Trophoblast cell (in vitro differentiated cells and primary cell): ENCODE measurements around the gene ALG11.
A peak's percentile ranks its signal among the peaks of the same experiment; 100 is the strongest.

ENCODE experiments used
- DNase-seq, 2 donors: peaks; one replicate each; pipeline ENCODE4 v3.0.0-alpha.2; 2016
- H2AFZ ChIP-seq: 2 replicates; pipeline ENCODE4 v1.6.1; 2013; ENCODE audit warnings: low read length, moderate library complexity, mild to moderate bottlenecking; ENCODE audit not compliant: insufficient read depth, poor library complexity
- H2AK5ac ChIP-seq: 2 replicates; pipeline ENCODE4 v1.6.1; 2013; ENCODE audit warnings: mild to moderate bottlenecking, low read length
- H2BK120ac ChIP-seq: 2 replicates; pipeline ENCODE4 v1.6.1; 2013; ENCODE audit warnings: low read length, mild to moderate bottlenecking, moderate library complexity; ENCODE audit not compliant: insufficient read depth, poor library complexity
- H2BK12ac ChIP-seq: 2 replicates; pipeline ENCODE4 v1.6.1; 2013; ENCODE audit warnings: mild to moderate bottlenecking, low read length, moderate library complexity
- H2BK5ac ChIP-seq: 2 replicates; pipeline ENCODE4 v1.6.1; 2013; ENCODE audit warnings: low read length, low read depth, moderate library complexity, mild to moderate bottlenecking; ENCODE audit not compliant: poor library complexity
- H3K14ac ChIP-seq: 2 replicates; pipeline ENCODE4 v1.6.1; 2013; ENCODE audit warnings: mild to moderate bottlenecking, low read length
- H3K18ac ChIP-seq: 2 replicates; pipeline ENCODE4 v1.6.1; 2013; ENCODE audit warnings: mild to moderate bottlenecking, low read length
- H3K23ac ChIP-seq: 2 replicates; pipeline ENCODE4 v1.6.1; 2013; ENCODE audit warnings: low read length
- H3K27ac ChIP-seq: 2 replicates; pipeline ENCODE4 v1.5.1; 2013; ENCODE audit warnings: low read depth, mild to moderate bottlenecking, inconsistent platforms, low read length, moderate library complexity
- H3K27me3 ChIP-seq: 2 replicates; pipeline ENCODE4 v1.6.1; 2013; ENCODE audit warnings: inconsistent platforms, mild to moderate bottlenecking, low read length, moderate library complexity; ENCODE audit not compliant: insufficient read depth
- H3K36me3 ChIP-seq, 2 experiments: 1 replicate in 1 of 2; 2 replicates in 1 of 2; pipeline ENCODE4 v1.6.1; 2013; ENCODE audit warnings: low read length in 2 of 2, mild to moderate bottlenecking in 2 of 2, moderate library complexity in 1 of 2; ENCODE audit not compliant: insufficient read depth in 2 of 2, control insufficient read depth in 1 of 2
- H3K4ac ChIP-seq: 2 replicates; pipeline ENCODE4 v1.6.1; 2013; ENCODE audit warnings: low read depth, mild to moderate bottlenecking, low read length, moderate library complexity
- H3K4me1 ChIP-seq, 2 experiments: 1 replicate in 1 of 2; 2 replicates in 1 of 2; pipeline ENCODE4 v1.6.1; 2013; ENCODE audit warnings: low read length in 2 of 2, mild to moderate bottlenecking in 2 of 2, moderate library complexity in 1 of 2; ENCODE audit not compliant: insufficient read depth in 2 of 2, control insufficient read depth in 1 of 2
- H3K4me2 ChIP-seq: 2 replicates; pipeline ENCODE4 v1.6.1; 2013; ENCODE audit warnings: inconsistent platforms, mild to moderate bottlenecking, low read length, moderate library complexity
- H3K4me3 ChIP-seq: 2 replicates; pipeline ENCODE4 v1.5.1; 2013; ENCODE audit warnings: mild to moderate bottlenecking, low read depth, low read length, inconsistent platforms
- H3K79me1 ChIP-seq: one replicate; pipeline ENCODE4 v1.6.1; 2013; ENCODE audit warnings: low read length
- H3K79me2 ChIP-seq: 2 replicates; pipeline ENCODE4 v1.6.1; 2013; ENCODE audit warnings: low read length, mild to moderate bottlenecking; ENCODE audit not compliant: control insufficient read depth, insufficient read depth, poor library complexity
- H3K9ac ChIP-seq: 2 replicates; pipeline ENCODE4 v1.6.1; 2013; ENCODE audit warnings: mild to moderate bottlenecking, low read length
- H3K9me3 ChIP-seq: 2 replicates; pipeline ENCODE4 v1.6.1; 2013; ENCODE audit warnings: low read depth, mild to moderate bottlenecking, control low read depth, inconsistent platforms, low read length; ENCODE audit not compliant: insufficient read depth
- H4K12ac ChIP-seq: 2 replicates; pipeline ENCODE4 v1.6.1; 2013; ENCODE audit warnings: low read depth, mild to moderate bottlenecking, low read length, moderate library complexity
- H4K8ac ChIP-seq: 2 replicates; pipeline ENCODE4 v1.6.1; 2013; ENCODE audit warnings: low read depth, mild to moderate bottlenecking, low read length, moderate library complexity
- H4K91ac ChIP-seq: one replicate; pipeline ENCODE4 v1.6.1; 2013; ENCODE audit warnings: low read depth, mild to moderate bottlenecking, low read length, moderate library complexity
- WGBS: extraction: QIAGEN DNeasy Blood & Tissue Kit; methylation state at CpG from one replicate; pipeline ENCODE4 v1.1.7; 2013; ENCODE audit warnings: missing lambda C conversion rate; ENCODE audit not compliant: insufficient read length, insufficient coverage; ENCODE audit errors: extremely low coverage; 5-methylcytosine and 5-hydroxymethylcytosine counted together

The ALG11 gene

DNA sequence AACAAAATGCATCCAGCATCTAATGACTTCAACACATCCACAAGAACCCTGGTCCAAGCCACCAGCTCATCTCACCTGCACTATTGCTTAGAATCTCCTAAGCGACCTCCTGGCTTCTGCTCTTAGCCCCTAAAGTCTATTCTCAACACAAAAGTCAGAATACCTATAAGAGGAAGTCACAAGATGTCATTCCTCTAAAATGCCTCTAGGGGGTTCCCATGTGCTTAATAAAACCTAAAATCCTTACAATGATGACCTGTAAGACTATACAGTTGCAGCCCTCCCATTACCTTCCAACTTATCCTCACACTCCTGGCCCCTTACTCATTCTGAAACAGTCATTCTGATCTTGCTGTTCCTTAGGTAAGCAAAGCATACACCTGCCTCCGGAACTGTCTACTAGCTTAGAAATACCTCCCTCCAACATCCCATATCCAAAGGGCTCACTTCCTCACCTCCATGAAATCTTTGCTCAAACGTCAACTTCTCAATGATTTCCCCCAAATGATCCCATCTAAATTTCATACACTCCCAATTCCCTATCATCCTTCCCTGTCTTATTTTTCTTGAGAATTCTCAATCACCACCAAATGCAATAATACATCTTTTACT lies 11.0 kb upstream of the ALG11 start:
- no peak overlapping the region for H3K4me3 ChIP-seq
- no peak overlapping the region for H2BK12ac ChIP-seq
- no peak overlapping the region for H2BK120ac ChIP-seq
- H4K12ac ChIP-seq: no peak overlapping the region
- no peak overlapping the region for H2AK5ac ChIP-seq
- H4K8ac ChIP-seq: no peak overlapping the region
- no peak overlapping the region for H3K27ac ChIP-seq
- H3K14ac ChIP-seq: no peak overlapping the region
- H3K23ac ChIP-seq: no peak overlapping the region
- no peaks in the 10 kb centered on the region for H3K36me3 ChIP-seq
- no peak overlapping the region for H2AFZ ChIP-seq
- H3K79me2 ChIP-seq: peaks cover 2% of the 10 kb centered on the region
- H2BK5ac ChIP-seq: no peak overlapping the region
- no peaks in the 10 kb centered on the region for H3K27me3 ChIP-seq
- H3K79me1 ChIP-seq: peaks cover 1% of the 10 kb centered on the region
- H3K4ac ChIP-seq: no peak overlapping the region
- H3K9ac ChIP-seq: no peak overlapping the region
- peak in 1 of 2 donors; percentile 72 for DNase-seq
- peaks cover 10 to 16% of the 10 kb centered on the region in 2 experiments for H3K4me1 ChIP-seq
- H4K91ac ChIP-seq: no peak overlapping the region
- H3K4me2 ChIP-seq: no peak overlapping the region
- 100% methylated on average over 1 of the region's 3 CpGs for whole genome bisulfite sequencing
- no peaks in the 10 kb centered on the region for H3K9me3 ChIP-seq
- H3K18ac ChIP-seq: no peak overlapping the region

DNA sequence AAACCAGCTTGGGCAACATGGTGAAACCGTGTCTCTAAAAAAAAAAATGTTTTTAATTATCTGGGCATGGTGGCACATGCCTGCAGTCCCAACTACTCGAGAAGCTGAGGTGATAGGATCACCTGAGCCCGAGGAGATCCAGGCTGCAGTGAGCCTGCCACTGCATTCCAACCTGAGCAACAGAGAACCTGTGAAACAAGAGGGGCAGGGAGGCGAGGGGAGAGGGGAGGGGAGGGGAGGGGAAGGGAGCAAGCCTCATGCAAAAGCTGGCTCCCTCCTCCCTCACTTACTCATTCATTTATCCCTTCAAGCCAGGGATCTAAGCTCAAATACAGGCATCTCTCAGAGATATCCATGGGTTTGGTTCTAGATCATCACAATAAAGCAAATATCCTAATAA lies 9.8 kb upstream of the ALG11 start:
- H3K36me3 ChIP-seq: no peaks in the 10 kb centered on the region
- H3K9me3 ChIP-seq: peaks cover 2% of the 10 kb centered on the region
- H3K79me1 ChIP-seq: peaks cover 1% of the 10 kb centered on the region
- no CpG with 5 or more reads among the region's 4 CpGs for WGBS
- peaks cover 10 to 14% of the 10 kb centered on the region in 2 experiments for H3K4me1 ChIP-seq
- no peaks in the 10 kb centered on the region for H3K27me3 ChIP-seq
- H3K18ac ChIP-seq: no peak overlapping the region
- H2AFZ ChIP-seq: no peak overlapping the region
- H4K91ac ChIP-seq: no peak overlapping the region
- H3K4me3 ChIP-seq: no peak overlapping the region
- no peak overlapping the region for H3K14ac ChIP-seq
- no peaks in the 10 kb centered on the region for H3K79me2 ChIP-seq
- no peak overlapping the region for H3K9ac ChIP-seq
- DNase-seq: no peak
- no peak overlapping the region for H4K12ac ChIP-seq
- H3K4me2 ChIP-seq: no peak overlapping the region
- no peak overlapping the region for H2AK5ac ChIP-seq
- H3K4ac ChIP-seq: no peak overlapping the region
- no peak overlapping the region for H4K8ac ChIP-seq
- H2BK5ac ChIP-seq: no peak overlapping the region
- H3K27ac ChIP-seq: no peak overlapping the region
- no peak overlapping the region for H2BK120ac ChIP-seq
- H3K23ac ChIP-seq: no peak overlapping the region
- H2BK12ac ChIP-seq: no peak overlapping the region

DNA sequence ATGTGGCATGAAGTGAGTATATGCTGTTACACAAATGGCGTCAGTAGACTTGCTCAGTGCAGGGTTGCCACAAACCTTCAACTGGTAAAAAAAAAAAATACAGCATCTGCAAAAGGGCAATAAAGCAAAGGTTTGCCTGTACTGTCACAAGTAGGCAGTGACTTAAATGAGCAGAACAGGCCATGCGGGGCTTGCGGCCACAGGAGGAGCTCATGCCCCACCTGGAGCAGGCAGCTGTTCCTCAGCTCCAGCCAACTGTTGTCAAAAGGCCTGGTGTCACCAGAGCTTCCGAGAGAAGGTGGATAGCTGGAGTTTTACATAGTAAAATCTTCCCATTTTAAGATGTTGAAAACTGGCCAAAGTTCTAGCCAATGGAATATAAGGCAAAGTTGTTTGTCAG lies 8.7 kb upstream of the ALG11 start:
- no peak overlapping the region for H3K4me2 ChIP-seq
- no peak overlapping the region for H2AK5ac ChIP-seq
- no peak overlapping the region for H3K14ac ChIP-seq
- no peak overlapping the region for H4K12ac ChIP-seq
- H3K4me3 ChIP-seq: no peak overlapping the region
- H4K91ac ChIP-seq: no peak overlapping the region
- H3K23ac ChIP-seq: no peak overlapping the region
- H2AFZ ChIP-seq: no peak overlapping the region
- H3K79me2 ChIP-seq: no peaks in the 10 kb centered on the region
- no peak overlapping the region for H4K8ac ChIP-seq
- no peak overlapping the region for H3K4ac ChIP-seq
- no peak overlapping the region for H3K9ac ChIP-seq
- H2BK12ac ChIP-seq: no peak overlapping the region
- no peak for DNase-seq
- peaks cover 2% of the 10 kb centered on the region for H3K9me3 ChIP-seq
- peaks cover 1% of the 10 kb centered on the region for H3K79me1 ChIP-seq
- H2BK120ac ChIP-seq: no peak overlapping the region
- H3K27ac ChIP-seq: no peak overlapping the region
- no peak overlapping the region for H2BK5ac ChIP-seq
- H3K36me3 ChIP-seq: no peaks in the 10 kb centered on the region
- WGBS: no CpG with 5 or more reads among the region's 4 CpGs
- H3K18ac ChIP-seq: no peak overlapping the region
- peaks cover 10 to 12% of the 10 kb centered on the region in 2 experiments for H3K4me1 ChIP-seq
- no peaks in the 10 kb centered on the region for H3K27me3 ChIP-seq

DNA sequence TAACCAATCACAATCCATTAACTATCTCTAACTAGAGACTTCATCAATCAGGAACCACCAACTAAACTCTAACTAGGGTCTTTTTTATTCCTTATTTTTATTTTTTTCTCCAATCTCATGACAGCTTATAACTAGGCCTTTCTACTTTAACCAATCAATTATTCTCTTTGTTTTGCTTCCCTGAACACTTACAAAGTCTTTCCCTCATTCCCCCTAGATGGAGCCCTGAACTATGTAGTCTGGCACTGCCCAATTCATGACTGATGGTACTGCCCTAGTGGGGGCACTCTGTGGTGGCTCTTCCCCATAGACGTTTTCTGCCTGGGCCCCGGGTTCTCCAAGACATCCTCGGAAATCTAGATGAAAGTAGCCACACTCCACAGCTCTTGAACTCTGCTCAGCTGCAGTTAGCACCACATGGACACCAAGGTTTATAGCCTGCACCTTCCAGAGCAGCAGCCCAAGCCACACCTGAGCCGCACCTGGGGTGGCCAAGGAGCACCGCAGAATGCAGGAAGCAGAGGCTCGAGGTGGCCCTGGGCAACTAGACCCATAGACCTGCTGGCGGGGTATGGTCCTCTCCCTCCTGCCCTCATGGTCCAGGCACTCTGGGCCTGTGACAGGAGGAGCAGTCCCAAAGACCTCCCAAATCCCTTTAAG lies 7.6 kb upstream of the ALG11 start:
- Histone ChIP-seq H3K4me3 (no peak overlapping the region), H3K27me3 (no peaks in the 10 kb centered on the region), H3K9ac (no peak overlapping the region), H3K9me3 (peaks cover 2% of the 10 kb centered on the region), H3K14ac (no peak overlapping the region), H4K12ac (no peak overlapping the region), H2BK5ac (no peak overlapping the region), H2AK5ac (no peak overlapping the region), H3K23ac (no peak overlapping the region), H4K8ac (no peak overlapping the region), H3K79me2 (no peaks in the 10 kb centered on the region), H2BK12ac (no peak overlapping the region), H2AFZ (no peak overlapping the region), H3K18ac (no peak overlapping the region), H2BK120ac (no peak overlapping the region), H3K4me2 (no peak overlapping the region), H3K36me3 (no peaks in the 10 kb centered on the region), H3K4me1 (peaks cover 2 to 3% of the 10 kb centered on the region in 2 experiments), H3K79me1 (peaks cover 1% of the 10 kb centered on the region), H3K27ac (no peak overlapping the region), H4K91ac (no peak overlapping the region), H3K4ac (no peak overlapping the region)
- WGBS: no CpG with 5 or more reads among the region's 7 CpGs
- no peak for DNase-seq
